ENCODE measurements around the gene RAET1L.
"Not testable (repeated sequence)": the region's sequence is repeated elsewhere in the genome, so short reads cannot be mapped to it uniquely, and the experiment has no call there.

Gene RAET1L

DNA sequence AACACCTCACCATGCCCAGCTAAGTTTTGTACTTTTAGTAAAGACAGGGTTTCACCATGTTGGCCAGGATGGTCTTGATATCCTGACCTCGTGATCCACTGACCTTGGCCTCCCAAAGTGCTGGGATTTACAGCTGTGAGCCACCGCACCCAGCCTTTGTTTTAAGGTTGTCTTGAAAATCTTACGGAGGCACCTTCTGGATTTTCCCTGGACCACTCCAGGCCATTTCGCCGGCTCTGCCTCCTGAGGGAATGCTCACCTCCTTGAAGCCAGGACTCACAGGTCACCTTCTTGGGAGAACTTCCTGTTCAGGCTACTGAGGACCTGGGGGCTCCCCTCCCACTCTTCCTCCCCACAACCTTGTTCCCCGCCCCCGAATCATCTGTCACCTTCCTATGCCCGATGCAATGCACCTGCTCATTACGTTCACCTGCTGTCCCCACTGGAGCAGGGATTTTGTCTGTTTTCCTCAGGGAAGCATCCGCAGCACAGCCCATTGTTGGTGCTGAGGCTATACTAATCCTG is 19.4 kb upstream of the RAET1L start:
- DNase-seq (ENCODE audit: low spot score) = no peak

DNA sequence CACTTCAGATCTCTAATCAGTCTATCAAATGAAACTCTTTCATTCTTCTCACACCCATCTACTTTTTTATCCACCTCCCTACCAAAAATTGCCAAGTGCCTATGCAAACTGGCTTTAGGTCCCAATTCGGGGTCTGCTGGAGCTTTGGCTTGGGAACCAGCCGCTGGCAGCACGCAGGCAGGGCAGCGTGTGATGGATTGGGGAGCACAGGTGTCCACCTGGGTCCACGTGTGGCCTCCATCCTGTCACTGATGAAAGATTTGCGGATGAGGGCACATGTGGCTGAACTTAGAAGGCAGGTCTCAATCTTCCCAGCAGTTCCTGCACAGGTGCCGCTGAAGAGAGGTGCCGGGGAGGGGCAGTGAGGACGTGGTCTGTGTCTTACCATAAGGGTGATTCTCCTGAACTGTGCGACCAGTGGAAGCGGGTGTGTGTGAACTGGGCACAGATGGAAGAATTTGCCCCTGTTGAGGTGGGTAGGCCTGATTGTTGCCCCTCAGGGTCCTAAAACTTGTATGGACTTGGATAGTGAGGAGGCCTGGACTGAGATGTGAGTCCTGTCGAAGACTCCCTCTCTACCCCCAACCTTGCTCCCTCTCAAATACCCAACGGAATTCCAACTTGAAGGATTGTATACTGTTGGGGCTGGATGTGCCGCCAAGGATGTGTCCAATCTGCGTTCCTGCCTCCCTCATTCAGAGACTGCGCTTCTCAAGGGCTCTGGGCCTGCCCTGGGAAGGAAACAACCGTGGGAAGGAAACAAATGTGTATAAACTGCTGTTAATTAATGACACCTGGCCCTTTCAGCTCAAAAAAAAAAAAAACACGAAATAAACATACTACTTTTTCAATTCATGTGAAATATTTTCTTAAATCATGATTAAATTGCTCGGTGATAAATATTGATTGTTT is 18.4 kb upstream of the RAET1L start:
- no peak for DNase-seq (ENCODE audit: low spot score)

DNA sequence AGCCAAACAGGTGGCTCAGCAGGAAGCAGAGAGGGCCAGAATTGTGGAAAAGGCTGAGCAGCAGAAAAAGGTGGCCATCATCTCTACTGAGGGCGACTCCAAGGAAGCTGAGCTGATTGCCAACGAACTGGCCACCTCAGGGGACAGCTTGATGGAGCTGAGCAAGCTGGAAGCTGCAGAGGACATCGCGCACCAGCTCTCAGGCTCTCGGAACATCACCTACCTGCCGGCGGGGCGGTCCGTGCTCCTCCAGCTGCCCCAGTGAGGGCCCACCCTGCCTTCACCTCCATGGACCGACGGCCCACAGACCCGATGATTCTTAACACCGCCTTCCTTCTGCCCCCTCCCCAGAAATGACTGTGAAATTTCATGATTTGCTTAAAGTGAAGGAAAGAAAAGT is 17.8 kb upstream of the RAET1L start:
- DNase-seq (ENCODE audit: low spot score) = no peak

DNA sequence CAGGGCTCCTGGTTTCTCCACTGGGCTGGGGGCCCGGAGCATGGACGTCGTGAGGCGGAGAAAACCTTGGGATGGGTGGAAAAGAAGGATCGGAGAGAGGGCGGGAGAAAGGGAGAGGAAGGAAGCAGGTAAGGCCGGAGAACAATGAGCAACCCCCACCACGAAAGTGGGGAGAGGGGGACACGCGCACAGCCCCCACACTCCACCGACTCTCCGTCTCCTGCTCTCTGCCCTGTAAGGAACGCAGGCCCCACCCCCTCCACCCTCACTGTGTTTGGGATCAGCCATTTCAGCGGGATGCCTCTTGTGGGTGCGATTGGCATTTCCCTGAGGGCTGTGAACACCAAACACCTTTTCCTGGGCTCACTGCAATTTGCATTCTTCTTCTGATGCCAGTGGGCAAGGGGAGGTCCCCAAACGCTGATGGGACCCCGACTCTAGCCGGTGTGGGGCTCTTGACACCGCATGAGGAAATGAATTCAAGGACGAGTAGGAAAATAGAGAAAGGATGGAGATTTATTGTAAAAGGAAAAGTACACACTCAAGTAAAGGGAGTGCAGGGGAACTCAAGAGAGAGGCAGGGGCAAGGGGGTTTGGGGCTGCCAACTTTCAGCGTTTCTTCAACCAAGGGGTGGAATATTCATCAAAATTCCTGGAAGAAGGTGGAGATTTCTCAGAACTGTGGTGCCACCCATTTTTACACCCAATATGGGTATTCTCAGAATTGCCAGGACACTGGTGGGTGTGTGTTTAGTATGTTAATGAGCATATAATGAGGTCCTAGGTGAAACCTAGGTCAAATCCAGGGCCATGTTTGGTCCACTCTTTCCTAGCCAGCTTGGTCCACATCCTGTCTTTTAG is 13.1 kb upstream of the RAET1L start:
- DNase-seq (ENCODE audit: low spot score) = no peak

DNA sequence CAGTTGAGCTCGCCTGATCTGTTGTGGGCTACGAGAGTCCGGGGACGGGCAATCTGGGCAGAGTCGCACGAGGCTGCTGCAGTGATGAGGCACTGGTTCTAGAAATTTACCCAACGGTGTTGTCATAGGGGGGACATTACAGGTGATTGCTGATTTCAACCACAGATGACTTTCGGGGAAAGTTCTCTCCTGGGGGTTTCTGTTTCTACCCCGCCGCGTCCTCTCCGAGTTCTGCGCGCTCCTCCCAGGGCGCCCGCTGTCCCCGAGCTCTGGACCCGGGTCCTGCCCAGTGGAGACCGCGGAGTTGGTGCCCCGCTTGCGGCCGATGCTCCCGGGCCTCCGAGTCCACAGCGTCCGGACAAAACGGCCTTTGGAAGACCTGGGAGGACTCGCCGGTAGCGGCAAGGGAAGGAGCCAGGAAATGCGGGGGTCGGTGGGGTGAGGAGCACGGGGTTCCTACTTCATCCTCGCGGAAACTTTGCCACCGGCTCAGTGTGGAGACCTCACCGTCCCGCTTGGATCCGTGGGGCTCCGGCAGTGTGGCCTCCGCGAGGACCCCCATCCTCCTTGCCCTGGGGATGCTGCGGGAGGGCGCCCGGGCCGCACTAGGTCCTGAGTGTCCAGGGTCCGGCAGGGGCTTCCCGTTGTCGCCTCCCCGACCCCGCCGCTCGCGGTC is 12.3 kb upstream of the RAET1L start:
- no peak for DNase-seq (ENCODE audit: low spot score)

DNA sequence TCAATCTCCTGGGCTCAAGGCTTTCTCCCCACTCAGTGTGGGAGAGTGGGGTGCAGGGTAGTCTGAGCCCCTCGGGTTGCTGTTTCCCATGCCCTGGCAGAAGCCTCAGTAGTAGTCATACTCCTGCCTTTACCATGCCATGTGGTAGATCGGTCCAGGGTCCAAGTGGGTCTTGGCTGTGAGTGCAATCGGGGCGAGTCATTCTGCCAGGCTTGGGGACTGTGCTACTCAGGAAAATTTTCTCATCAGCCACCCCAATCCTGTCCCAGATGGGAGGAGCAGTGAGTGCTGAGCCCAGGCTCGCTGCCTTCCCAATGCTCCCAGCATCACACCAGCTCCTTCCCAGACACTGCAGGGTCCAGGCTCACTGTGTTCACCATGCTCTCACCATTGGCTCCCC is 10.7 kb upstream of the RAET1L start:
- DNase-seq (ENCODE audit: low spot score) = no peak

DNA sequence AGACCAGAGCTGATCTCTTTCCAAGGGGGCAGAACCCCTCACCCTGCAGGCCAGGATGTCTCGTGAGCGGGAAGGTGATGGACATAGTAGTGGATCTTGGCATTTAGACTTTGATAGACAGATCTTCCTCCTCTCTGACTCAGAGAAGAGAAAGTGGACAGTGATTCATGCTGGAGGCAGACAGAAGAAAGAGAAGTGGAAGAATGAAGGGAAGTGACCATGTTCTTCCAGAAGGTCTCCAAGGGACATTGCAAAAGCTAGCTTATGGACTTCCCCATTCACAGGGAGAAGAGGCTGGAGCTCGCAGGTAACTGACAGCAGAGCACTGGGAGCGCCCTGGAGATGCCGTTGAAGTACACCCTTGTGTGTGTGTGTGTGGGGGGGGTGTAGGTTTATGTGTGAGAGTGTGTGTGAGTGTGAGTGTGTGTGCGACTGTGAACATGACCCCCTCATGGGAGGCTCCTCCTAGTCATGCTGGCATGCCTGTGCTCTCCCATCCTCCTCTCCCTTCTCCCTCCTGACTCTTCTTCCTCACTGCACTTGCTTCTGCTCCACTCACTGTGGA is 8.0 kb upstream of the RAET1L start:
- no peak for DNase-seq (ENCODE audit: low spot score)

DNA sequence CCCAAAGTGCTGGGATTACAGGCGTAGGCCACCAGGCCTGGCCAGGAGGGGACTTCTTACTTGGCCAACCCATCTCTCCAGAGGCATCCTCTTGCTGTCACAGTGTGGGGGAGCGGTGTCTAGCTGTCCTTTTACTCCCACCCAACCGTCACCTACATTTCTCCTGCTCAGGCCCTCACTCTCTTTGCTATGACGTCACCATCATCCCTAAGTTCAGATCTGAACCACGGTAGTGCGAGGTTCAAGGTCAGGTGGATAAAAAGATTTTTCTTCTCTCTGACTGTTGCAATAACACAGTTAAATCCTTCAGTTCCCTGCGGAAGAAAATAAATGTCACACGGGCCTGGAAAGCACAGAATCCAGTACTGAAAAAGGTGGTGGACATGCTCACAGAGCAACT is 7.3 kb upstream of the RAET1L start:
- DNase-seq (ENCODE audit: low spot score) = no peak

DNA sequence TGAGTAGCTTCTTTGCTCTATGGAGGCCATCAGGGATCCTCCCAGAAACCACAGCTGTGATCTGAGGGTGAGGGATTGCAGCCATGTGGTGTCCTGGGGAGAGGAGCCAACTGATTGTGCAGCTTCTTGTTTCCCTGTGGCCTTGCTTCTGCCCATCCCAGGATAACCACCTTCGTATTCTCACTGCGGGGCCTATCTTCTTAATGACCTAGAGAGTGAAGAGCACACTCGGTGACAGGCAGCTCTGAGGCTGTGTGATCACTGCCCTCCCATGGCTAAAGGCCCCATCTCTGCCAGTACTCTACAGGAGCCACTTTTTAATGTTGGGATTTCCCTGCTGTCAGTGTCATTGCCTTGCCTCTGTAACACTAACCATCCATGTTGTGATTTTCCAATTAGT is 5.3 kb upstream of the RAET1L start:
- no peak for DNase-seq (ENCODE audit: low spot score)

DNA sequence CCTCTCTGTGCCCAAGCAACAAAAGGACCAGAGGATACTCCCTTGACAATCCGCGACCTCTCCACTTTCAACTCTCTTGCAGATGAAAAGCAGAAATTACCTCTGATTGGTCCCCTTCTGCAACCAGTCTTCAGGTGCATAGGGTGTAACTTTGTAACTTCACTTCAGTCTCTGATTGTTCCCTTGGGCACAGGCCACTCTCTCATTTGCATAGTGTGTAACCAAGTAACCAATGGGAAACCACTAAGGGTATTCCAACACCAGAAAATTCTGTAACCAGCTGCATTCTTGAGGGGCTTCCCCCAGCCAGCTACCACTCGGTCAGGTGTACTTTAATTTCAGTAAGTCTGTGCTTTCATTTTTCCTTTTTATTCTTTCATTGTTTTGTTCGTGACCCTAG is 4.4 kb upstream of the RAET1L start:
- no peak for DNase-seq (ENCODE audit: low spot score)

DNA sequence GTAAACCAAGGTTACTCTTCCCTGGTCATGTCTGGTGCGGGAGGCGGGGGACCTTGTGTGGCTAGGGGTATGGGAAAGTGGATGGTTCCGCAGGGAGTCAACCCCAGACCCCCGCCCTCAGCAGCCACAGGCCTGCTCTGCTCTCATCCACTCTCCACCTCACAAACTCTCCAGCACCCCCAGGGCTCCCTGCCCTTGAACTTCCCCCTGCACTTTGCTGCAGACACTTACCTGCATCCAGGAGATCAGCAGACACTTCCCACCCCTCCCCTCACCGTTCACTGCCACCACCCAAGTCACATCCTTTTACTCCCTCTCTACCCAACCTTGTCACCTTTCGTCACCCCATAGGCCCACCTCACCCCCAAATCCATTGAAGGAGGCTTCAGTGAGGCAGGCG is 3.9 kb upstream of the RAET1L start:
- no peak for DNase-seq (ENCODE audit: low spot score)

DNA sequence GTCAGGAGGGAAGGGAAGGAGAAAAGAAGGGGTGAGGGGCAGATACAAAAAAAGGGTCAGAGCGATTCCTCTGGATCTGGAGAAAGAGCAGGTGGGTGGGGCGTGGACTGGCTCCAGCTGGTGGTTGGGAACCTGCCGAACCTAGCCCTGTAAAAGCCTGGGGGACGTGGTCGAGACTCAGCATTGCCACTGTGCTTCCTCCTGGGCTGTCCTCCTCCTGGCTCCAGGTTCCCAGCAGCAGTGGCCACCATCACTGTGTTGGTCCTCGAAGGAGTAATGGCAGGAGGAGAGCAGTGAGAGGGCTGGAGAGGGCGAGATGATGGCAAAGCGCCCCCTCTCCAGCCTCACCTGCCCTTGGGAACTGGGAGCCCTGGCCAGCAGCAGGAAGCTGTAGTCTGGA is 3.5 kb upstream of the RAET1L start:
- no peak for DNase-seq (ENCODE audit: low spot score)

DNA sequence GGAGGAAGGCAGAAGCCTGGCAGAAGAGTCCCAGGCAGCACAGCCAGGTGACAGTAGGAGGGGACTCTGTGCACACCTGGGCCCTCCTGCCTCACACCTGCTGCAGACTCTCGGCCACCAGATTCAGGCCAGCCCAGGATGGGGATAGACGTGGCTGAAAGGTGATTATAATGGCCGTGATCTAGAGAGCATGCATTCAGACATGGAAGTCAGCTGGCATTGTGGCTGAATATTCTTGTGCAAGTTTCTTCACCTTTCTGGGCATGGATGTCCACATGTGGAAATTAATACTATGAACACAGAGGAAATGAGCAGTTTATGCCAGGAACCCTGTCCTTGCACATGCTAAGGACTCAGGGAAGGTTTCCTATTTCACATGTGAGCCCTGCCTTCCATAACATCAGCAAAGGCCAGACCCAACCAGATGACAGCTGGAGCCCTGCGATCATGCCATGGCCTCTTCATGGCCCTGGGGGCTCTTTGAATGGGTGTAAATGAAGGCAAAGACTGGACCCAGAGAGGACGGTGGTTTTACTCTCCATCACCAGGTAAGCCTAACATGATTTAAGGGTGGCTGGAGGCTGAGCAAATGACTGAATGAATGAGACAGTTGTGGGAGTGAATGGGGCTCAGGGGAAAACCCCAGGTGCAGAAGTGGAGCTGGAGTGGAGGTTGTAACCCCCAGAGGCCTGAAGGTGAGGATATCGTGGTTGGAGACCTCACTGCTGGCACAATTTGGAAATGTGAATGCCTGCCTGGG is 2.7 kb upstream of the RAET1L start:
- DNase-seq (ENCODE audit: low spot score) = no peak

DNA sequence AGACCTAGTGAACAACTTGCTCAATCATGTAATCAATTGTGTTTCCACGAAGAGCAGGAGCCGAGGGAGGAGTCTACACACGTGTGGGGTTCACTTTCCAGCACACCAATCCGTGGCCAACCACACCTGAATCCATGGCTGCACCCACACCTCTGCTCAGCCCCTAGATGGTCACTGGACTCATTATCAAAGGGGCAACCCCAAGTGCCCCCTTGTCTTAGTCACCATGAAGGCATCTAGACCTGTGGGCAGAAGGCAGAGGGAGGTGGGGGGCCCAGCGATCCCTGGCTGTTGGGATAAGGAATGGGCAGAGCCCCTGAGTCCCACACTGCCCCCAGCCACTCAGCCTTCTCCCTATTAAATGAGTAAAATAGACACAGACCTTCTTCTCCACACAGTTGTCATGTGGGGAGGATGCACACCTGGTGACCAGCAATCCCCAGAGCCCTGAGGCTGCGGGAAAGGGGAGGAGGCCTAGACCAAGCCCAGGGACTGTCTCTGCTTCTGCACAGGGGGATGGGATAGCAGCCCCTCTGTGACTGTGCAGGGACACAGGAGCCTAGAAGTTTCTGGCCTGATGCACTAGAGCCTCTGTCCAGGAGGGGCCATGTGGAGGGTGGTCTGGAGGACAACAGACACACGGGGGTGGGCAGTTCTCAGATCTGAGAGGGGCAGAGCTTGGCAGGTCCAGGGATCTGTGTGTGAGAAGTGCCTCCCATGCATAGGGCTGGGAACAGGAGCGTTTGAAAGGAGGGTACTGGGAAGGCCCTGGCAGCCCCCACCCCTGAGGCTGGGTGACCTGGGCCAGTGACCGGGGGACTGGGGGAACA is 1.9 kb upstream of the RAET1L start:
- DNase-seq (ENCODE audit: low spot score) = no peak

DNA sequence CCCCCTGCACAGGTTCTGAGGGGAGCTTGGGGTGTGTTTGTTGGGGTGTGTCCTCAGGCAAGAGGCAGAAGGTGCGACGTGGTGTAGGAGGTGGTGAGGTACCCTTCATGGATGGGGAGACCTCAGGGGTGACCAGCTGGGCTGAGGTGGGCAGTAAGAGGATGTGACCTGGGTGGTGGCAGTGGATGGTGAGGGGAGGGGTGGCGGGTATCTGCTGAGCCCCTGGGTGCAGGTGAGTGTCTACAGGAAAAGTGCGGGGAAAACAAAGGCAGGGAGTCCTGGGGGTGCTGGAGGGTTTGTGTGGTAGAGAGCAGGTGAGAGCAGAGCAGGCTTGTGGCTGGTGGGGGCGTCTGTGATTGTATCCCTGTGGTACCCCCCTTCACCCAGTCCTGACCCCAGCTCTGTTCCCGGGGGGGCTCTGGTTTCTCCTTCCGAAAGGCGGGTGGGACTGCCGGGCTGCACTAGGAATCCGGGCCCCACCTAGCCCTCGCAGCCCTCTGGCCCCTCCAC is 631 bp downstream of the RAET1L start:
- no peak for DNase-seq (ENCODE audit: low spot score)

DNA sequence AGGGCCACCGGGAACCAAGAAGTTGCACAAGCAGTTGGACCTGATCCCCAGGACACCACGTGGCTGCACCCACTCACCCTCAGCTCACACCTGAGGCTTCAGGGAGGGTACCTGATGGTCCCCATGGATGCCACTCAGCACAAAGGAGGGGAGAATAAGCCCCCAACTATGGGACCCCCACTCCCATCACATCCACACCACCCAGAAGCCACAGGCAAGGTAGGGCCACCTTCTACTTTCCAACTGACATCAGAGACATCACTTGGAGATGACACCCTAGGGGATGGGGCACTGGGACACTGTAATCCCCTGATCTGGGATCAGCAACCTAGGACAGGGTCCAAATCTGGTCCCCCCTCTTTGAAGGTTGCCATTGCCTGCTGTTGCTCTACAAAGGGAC is 1.3 kb downstream of the RAET1L start:
- DNase-seq (ENCODE audit: low spot score) = not testable (repeated sequence)

DNA sequence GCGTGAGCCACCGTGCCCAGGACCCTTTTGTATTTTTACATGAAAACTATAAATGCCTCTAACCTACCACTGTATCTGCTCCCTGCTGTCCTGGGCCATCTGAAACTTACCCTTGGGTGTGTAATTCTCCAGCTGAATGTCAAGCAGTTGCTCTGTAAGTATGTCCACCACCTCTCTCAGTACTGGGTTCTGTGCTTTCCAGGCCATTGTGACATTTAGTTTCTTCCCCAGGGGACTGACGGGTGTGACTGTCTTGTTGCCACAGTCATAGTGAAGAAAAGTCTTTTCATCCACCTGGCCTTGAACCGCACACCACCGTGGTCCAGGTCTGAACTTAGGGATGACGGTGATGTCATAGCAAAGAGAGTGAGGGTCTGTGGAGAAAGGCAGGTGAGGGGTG is 3.5 kb downstream of the RAET1L start:
- DNase-seq (ENCODE audit: low spot score) = not testable (repeated sequence)

DNA sequence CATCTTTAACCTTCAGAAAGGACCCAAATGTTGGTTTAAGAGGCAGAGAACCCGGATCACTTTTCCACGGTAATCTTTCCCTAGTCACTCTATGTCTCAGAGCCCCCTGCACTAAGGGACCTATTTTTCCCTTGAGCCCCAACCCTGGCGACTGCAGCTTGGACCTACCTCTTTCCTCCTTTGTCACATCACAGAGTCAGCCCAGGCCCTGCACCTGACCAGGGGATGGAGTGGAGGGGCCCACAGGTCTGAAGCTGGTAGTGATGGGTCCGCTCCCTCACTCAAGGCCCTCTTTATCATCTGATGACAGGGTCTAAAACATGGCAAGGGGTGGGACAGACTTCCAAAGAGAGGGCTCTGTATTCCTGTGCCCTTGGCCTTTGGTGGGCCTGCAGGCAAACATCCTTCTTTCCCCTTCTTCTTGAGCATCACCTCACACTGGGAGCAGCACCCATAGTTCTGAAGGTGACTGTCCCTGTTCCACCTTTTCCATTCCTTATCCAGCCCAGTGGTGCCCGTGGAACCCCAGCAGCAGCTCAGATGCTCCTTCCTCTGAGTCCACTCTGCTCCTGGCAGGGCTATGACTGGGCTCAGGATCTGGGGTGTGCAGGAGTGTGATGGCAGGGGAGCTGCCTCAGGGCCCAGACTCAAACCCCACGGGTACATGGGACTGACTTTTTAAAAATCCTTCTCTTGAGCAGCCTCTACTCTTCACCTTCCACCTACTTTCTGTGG is 6.3 kb downstream of the RAET1L start:
- no peak for DNase-seq (ENCODE audit: low spot score)

DNA sequence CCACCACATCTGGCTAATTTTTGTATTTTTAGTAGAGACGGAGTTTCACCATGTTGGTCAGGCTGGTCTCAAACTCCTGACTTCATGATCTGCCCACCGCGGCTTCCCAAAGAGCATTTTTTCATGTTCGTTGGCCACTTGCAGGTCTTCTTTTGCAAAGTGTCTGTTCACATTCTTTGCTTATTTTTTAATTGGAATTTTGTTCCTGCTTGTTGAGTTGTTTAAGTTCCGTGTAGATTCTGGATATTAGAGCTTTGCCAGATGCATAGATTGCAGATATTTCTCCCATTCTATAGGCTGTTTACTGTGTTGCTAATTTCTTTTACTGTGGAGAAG is 8.2 kb downstream of the RAET1L start:
- not testable (repeated sequence) for DNase-seq (ENCODE audit: low spot score)

All from kidney capillary endothelial cell (primary cell).